K562 (cell line): ENCODE measurements around the gene SCYL1. TPM values are rescaled to one million over a fixed set of nuclear protein-coding genes. Genes with fewer than 3 reads are reported as not detected.

Experiments used
- ARID3A ChIP-seq: IDR thresholded peaks from 2 replicates; pipeline ENCODE4 v1.6.1; 2012; ENCODE audit warnings: low read depth, low read length, improper control_type of control experiment, borderline replicate concordance
- E2F8 ChIP-seq: fragments of 450-650 bp; IDR thresholded peaks from 2 replicates; pipeline ENCODE4 v1.7.1; 2018; ENCODE audit warnings: mild to moderate bottlenecking, low read depth; ENCODE audit not compliant: partially characterized antibody
- HDGF ChIP-seq: fragments of 450-650 bp; IDR thresholded peaks from 2 replicates; pipeline ENCODE4 v1.6.1; 2016
- PCBP2 ChIP-seq: fragments of 200-400 bp; formaldehyde crosslinking; IDR thresholded peaks from 2 replicates; pipeline ENCODE4 v1.6.1; 2018; ENCODE audit warnings: low read length, low read depth, mild to moderate bottlenecking, moderate library complexity; ENCODE audit not compliant: poor library complexity, severe bottlenecking
- RBM34 ChIP-seq: fragments of 200-400 bp; formaldehyde crosslinking; IDR thresholded peaks from 2 replicates; pipeline ENCODE4 v1.6.1; 2018; ENCODE audit warnings: low read length, borderline replicate concordance; ENCODE audit not compliant: insufficient read depth
- RERE ChIP-seq: sonication (generic); formaldehyde crosslinking; IDR thresholded peaks from 2 replicates; pipeline ENCODE4 v1.8.0; 2023; ENCODE audit warnings: missing genetic modification reagents, mild to moderate bottlenecking, borderline replicate concordance
- SFPQ ChIP-seq: fragments of 200-400 bp; formaldehyde crosslinking; IDR thresholded peaks from 2 replicates; pipeline ENCODE4 v1.6.1; 2017; ENCODE audit warnings: mild to moderate bottlenecking, low read depth, low read length, moderate library complexity
- TCF15 ChIP-seq: fragments of 250-450 bp; sonication (Bioruptor Pico); IDR thresholded peaks from 2 replicates; pipeline ENCODE4 v1.8.0; 2022; ENCODE audit warnings: moderate library complexity, mild to moderate bottlenecking, inconsistent platforms
- TEAD4 ChIP-seq, 2 experiments: sonication (generic) in 1 of 2; formaldehyde crosslinking in 1 of 2; IDR thresholded peaks; 2 replicates each; pipeline versions ENCODE4 v1.6.1 to v1.8.0; 2012 to 2022; ENCODE audit warnings: borderline replicate concordance in 1 of 2, inconsistent platforms in 1 of 2, low read length in 1 of 2, mild to moderate bottlenecking in 1 of 2, missing genetic modification reagents in 1 of 2
- ZNF561 ChIP-seq: fragments of 450-650 bp; formaldehyde crosslinking; conservative IDR thresholded peaks from 2 replicates; pipeline ENCODE4 v1.4.0; 2020; ENCODE audit warnings: mild to moderate bottlenecking, moderate library complexity
- polyA plus RNA-seq, 8 experiments: library from polyadenylated mRNA; depleted of rRNA in 4 of 8; stranded (reverse) in 5 of 8; unstranded in 3 of 8; fragments of >200 nt; fragmentation: Nextera tagmentation in 2 of 8; fragmentation: Illumina TruSeq in 1 of 8; extraction: Ambion mirVana in 2 of 8; extraction: Trizol in 1 of 8; gene quantifications; 2 replicates each; pipeline versions ENCODE4 v1.2.1 to v1.2.3, GENCODE V29; 2011 to 2014; ENCODE audit warnings: inconsistent platforms in 1 of 8, missing spikeins in 1 of 8
- total RNA-seq, 7 experiments: library from RNA; depleted of rRNA in 6 of 7; stranded (reverse); fragments of >200 nt in 6 of 7; fragmentation: Illumina TruSeq in 2 of 7; extraction: Trizol in 2 of 7; gene quantifications; 2 replicates each; pipeline versions ENCODE4 v1.2.1 to v1.2.3, GENCODE V29; 2011 to 2021; ENCODE audit warnings: low replicate concordance in 1 of 7
- TF ChIP-seq, protein P1 (sequence below), 2 experiments: fragments of 450-650 bp in 1 of 2; sonication (generic) in 1 of 2; formaldehyde crosslinking; conservative IDR thresholded peaks; 2 replicates each; pipeline versions ENCODE4 v1.4.0 to v1.8.1; 2020 to 2022; ENCODE audit warnings: mild to moderate bottlenecking in 1 of 2, missing genetic modification reagents in 1 of 2

The SCYL1 gene
- total and polyA plus RNA-seq, 9 of the 15 experiments (the other 6 are each of a cell fraction or from before 2014, with no cell fraction given), result 1.9 to 145 (median 57.6) TPM

DNA sequence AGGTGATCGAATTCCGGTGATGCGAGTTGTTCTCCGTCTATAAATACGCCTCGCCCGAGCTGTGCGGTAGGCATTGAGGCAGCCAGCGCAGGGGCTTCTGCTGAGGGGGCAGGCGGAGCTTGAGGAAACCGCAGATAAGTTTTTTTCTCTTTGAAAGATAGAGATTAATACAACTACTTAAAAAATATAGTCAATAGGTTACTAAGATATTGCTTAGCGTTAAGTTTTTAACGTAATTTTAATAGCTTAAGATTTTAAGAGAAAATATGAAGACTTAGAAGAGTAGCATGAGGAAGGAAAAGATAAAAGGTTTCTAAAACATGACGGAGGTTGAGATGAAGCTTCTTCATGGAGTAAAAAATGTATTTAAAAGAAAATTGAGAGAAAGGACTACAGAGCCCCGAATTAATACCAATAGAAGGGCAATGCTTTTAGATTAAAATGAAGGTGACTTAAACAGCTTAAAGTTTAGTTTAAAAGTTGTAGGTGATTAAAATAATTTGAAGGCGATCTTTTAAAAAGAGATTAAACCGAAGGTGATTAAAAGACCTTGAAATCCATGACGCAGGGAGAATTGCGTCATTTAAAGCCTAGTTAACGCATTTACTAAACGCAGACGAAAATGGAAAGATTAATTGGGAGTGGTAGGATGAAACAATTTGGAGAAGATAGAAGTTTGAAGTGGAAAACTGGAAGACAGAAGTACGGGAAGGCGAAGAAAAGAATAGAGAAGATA is 25.7 kb upstream of the SCYL1 start, which contains the start of gene MALAT1 (continued):
- TF ChIP-seq RERE (no peak), SFPQ (no peak; the same call in 1 of the 2 replicates), TEAD4 (IDR thresholded peaks at IDR 0.05; ENCODE audit: low read length) (peak; percentile 91), TEAD4 (CRISPR knock-in tag; IDR thresholded peaks at IDR 0.05; ENCODE audit: borderline replicate concordance) (peak; percentile 85), PCBP2 (no peak), ZNF561 (CRISPR knock-in tag) (peak; percentile 97), TCF15 (CRISPR knock-in tag) (no peak), E2F8 (no peak), RBM34 (no peak), ARID3A (peak; percentile 68; the same call in 1 of the 2 replicates), HDGF (no peak)
- TF ChIP-seq, protein P1, sequence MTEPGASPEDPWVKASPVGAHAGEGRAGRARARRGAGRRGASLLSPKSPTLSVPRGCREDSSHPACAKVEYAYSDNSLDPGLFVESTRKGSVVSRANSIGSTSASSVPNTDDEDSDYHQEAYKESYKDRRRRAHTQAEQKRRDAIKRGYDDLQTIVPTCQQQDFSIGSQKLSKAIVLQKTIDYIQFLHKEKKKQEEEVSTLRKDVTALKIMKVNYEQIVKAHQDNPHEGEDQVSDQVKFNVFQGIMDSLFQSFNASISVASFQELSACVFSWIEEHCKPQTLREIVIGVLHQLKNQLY (CRISPR knock-in tag; conservative IDR thresholded peaks at IDR 0.05), result peak in 1 of 2 experiments; percentile 91; a peak in 1 of 4 replicates
